MM.1S (cell line): ENCODE measurements around the gene TMIGD3.

Source experiments
- DNase-seq: peaks from one replicate; pipeline ENCODE4 v3.0.0-alpha.2; 2015
- H2AFZ ChIP-seq: fragments of 300-600 bp; sonication (generic); 2 replicates; pipeline ENCODE4 v1.6.0; 2016; ENCODE audit warnings: antibody characterized with exemption, low read length
- H3F3A ChIP-seq: fragments of 300-600 bp; sonication (generic); 2 replicates; pipeline ENCODE4 v1.6.1; 2016; ENCODE audit warnings: mild to moderate bottlenecking, antibody characterized with exemption, low read length, moderate library complexity, mixed read lengths; ENCODE audit not compliant: insufficient read depth
- H3K27ac ChIP-seq: fragments of 300-600 bp; sonication (generic); 2 replicates; pipeline ENCODE4 v1.5.1; 2016; ENCODE audit warnings: mild to moderate bottlenecking, low read length
- H3K27me3 ChIP-seq: fragments of 300-600 bp; sonication (generic); replicated peaks from 2 replicates; pipeline ENCODE4 v1.6.0; 2016; ENCODE audit warnings: low read length; ENCODE audit not compliant: insufficient read depth
- H3K36me3 ChIP-seq: fragments of 300-600 bp; sonication (generic); replicated peaks from 2 replicates; pipeline ENCODE4 v1.6.1; 2016; ENCODE audit warnings: mild to moderate bottlenecking, low read length, mixed read lengths; ENCODE audit not compliant: insufficient read depth
- H3K4me1 ChIP-seq: fragments of 300-600 bp; sonication (generic); 2 replicates; pipeline ENCODE4 v1.6.1; 2016; ENCODE audit warnings: low read length, mixed read lengths
- H3K4me2 ChIP-seq: fragments of 300-600 bp; sonication (generic); 2 replicates; pipeline ENCODE4 v1.6.0; 2016; ENCODE audit warnings: low read depth, low read length
- H3K4me3 ChIP-seq: fragments of 300-600 bp; sonication (generic); 2 replicates; pipeline ENCODE4 v1.5.1; 2016; ENCODE audit warnings: low read length, mixed read lengths
- H3K79me2 ChIP-seq: fragments of 300-600 bp; sonication (generic); 2 replicates; pipeline ENCODE4 v1.6.1; 2016; ENCODE audit warnings: mixed run types, low read length, mixed read lengths
- H3K9ac ChIP-seq: fragments of 300-600 bp; sonication (generic); 2 replicates; pipeline ENCODE4 v1.6.1; 2016; ENCODE audit warnings: low read length, mixed read lengths
- H3K9me2 ChIP-seq: fragments of 300-600 bp; sonication (generic); replicated peaks from 2 replicates; pipeline ENCODE4 v1.6.1; 2016; ENCODE audit warnings: mild to moderate bottlenecking, low read length, mixed read lengths; ENCODE audit not compliant: insufficient read depth
- H3K9me3 ChIP-seq: fragments of 300-600 bp; sonication (generic); replicated peaks from 2 replicates; pipeline ENCODE4 v1.6.1; 2016; ENCODE audit warnings: mild to moderate bottlenecking, low read length, mixed read lengths; ENCODE audit not compliant: insufficient read depth
- H4K20me1 ChIP-seq: fragments of 300-600 bp; sonication (generic); 2 replicates; pipeline ENCODE4 v1.6.1; 2016; ENCODE audit warnings: mild to moderate bottlenecking, low read length, moderate library complexity, mixed read lengths; ENCODE audit not compliant: insufficient read depth
- EZH2 ChIP-seq: fragments of 300-600 bp; sonication (generic); optimal IDR thresholded peaks from 2 replicates; pipeline ENCODE3; 2017; ENCODE audit warnings: low read depth, mild to moderate bottlenecking, antibody characterized with exemption, low read length, mixed read lengths
- EZH2phosphoT487 ChIP-seq: fragments of 300-600 bp; sonication (generic); IDR thresholded peaks from 2 replicates; pipeline ENCODE4 v1.6.1; 2018; ENCODE audit warnings: antibody characterized with exemption, low read length
- TF ChIP-seq, protein P1 (sequence below): fragments of 300-600 bp; sonication (generic); IDR thresholded peaks from 2 replicates; pipeline ENCODE4 v1.5.1; 2016; ENCODE audit warnings: antibody characterized with exemption, low read length, mixed read lengths

TMIGD3 gene

DNA sequence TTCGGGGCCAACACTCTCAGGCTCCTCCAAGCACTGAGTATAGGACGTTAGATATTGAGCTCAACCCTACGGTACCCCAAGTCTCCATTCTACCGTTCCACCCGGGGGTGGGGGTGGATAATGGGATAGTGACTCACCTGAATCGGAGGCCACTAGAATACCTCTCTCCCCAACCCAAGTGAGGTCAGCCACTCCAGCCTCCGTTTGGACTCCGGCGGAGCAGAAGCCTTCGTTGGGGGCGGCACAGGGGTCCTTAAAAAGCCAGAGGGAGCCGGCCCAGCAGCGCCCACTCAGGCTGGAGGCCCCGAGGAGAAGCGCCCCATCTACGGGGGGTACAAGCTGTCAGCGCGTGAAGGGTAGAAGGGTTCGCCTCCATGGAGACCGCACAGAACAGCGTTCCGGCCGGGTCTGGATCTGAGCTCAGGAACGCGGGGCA, 54.9 kb downstream of the TMIGD3 start:
- H3K4me2 ChIP-seq = peak overlapping the region; percentile 77
- no peaks in the 10 kb centered on the region for H3K9me3 ChIP-seq
- H2AFZ ChIP-seq = peak overlapping the region; percentile 53; the same call in 1 of the 2 replicates
- no peaks in the 10 kb centered on the region for H4K20me1 ChIP-seq
- TF ChIP-seq EZH2phosphoT487 = no peak
- H3K4me3 ChIP-seq = peak overlapping the region; percentile 93
- no peaks in the 10 kb centered on the region for H3K27me3 ChIP-seq
- no peaks in the 10 kb centered on the region for H3K36me3 ChIP-seq
- DNase-seq = no peak
- H3K4me1 ChIP-seq = peaks cover 5% of the 10 kb centered on the region
- H3K9me2 ChIP-seq = no peaks in the 10 kb centered on the region
- H3K79me2 ChIP-seq = peaks cover 46% of the 10 kb centered on the region
- H3K9ac ChIP-seq = peak overlapping the region; percentile 91; the same call in 1 of the 2 replicates
- H3K27ac ChIP-seq = no peak overlapping the region
- no peaks in the 10 kb centered on the region for H3F3A ChIP-seq

DNA sequence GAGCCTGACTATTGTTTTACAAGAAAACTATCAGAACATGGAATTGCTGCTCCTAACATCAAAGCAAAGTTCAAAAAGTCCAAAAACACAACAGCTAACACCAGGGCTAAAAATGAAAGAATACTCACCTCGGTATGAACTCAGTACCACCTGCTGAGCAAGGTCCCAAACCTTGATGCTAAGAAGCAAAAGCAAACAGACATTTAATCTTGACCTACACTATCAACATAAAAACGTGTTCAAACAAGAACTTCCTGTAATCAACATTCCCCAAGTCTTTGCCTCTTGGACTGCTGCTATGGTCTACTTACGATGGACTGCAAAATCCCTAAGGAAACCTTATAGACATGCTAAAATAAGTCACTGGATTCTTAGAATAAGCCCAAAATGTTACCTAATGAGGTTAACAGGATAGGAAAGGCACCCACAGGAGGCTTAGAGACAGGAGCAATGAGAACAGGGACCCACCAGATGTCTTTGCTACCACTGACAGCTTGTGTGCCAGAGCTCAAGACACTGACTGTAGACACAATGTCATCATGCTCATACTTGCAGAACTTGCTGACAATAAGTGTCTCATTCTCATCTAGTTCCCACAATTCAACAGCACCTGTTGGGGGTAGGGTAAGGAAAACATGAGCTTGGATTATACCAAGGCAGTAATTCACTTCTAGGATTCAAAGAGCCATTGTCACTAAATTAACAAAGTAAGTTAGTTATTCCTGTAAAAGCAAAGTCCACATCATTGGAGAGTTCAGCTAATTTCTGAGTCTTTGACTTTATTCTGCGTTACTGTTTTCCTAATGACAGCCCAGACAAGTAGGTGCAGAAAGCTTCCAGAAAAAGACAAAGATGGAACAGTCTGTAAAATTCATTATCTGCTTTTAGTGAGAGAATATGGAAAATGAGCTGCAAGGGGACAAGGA, 56.2 kb downstream of the TMIGD3 start:
- Histone ChIP-seq H3K79me2 (peaks cover 46% of the 10 kb centered on the region), H4K20me1 (no peaks in the 10 kb centered on the region), H2AFZ (no peak overlapping the region), H3K9ac (no peak overlapping the region), H3K27ac (no peak overlapping the region), H3F3A (no peaks in the 10 kb centered on the region), H3K4me3 (peak overlapping the region; percentile 93; the same call in 1 of the 2 replicates), H3K9me2 (no peaks in the 10 kb centered on the region), H3K9me3 (no peaks in the 10 kb centered on the region), H3K36me3 (no peaks in the 10 kb centered on the region), H3K27me3 (no peaks in the 10 kb centered on the region), H3K4me2 (peak overlapping the region; percentile 77), H3K4me1 (peaks cover 5% of the 10 kb centered on the region)
- TF ChIP-seq EZH2 (no peak), EZH2phosphoT487 (no peak)
- TF ChIP-seq, protein P1, sequence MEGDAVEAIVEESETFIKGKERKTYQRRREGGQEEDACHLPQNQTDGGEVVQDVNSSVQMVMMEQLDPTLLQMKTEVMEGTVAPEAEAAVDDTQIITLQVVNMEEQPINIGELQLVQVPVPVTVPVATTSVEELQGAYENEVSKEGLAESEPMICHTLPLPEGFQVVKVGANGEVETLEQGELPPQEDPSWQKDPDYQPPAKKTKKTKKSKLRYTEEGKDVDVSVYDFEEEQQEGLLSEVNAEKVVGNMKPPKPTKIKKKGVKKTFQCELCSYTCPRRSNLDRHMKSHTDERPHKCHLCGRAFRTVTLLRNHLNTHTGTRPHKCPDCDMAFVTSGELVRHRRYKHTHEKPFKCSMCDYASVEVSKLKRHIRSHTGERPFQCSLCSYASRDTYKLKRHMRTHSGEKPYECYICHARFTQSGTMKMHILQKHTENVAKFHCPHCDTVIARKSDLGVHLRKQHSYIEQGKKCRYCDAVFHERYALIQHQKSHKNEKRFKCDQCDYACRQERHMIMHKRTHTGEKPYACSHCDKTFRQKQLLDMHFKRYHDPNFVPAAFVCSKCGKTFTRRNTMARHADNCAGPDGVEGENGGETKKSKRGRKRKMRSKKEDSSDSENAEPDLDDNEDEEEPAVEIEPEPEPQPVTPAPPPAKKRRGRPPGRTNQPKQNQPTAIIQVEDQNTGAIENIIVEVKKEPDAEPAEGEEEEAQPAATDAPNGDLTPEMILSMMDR = no peak
- DNase-seq = no peak

DNA sequence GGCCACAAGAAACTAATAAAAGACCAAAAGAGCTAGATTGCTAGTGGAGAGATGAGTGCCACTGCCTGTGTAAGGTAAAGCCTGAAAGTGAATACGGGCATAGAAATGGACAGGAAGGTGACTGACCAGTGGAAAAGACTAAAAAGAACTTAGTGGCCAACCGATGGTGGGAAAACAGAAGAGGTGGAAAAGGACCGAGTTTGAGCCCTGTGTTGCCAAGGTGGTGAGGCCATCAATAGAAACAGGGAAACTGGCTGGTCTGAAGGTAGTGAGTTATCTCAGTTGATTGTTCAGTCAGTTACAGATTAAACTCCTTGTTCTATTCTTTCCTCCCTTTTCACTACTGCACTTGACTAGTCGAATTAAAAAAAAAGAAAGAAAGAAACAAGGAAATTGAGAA, 56.9 kb downstream of the TMIGD3 start:
- H3K79me2 ChIP-seq = peaks cover 44% of the 10 kb centered on the region
- peaks cover 5% of the 10 kb centered on the region for H3K4me1 ChIP-seq
- no peak for DNase-seq
- no peaks in the 10 kb centered on the region for H4K20me1 ChIP-seq
- no peak overlapping the region for H3K27ac ChIP-seq
- H2AFZ ChIP-seq = no peak overlapping the region
- no peak overlapping the region for H3K4me3 ChIP-seq
- no peak overlapping the region for H3K9ac ChIP-seq
- H3K9me3 ChIP-seq = no peaks in the 10 kb centered on the region
- H3K36me3 ChIP-seq = no peaks in the 10 kb centered on the region
- no peaks in the 10 kb centered on the region for H3F3A ChIP-seq
- H3K9me2 ChIP-seq = no peaks in the 10 kb centered on the region
- H3K4me2 ChIP-seq = no peak overlapping the region
- TF ChIP-seq, protein P1 = no peak
- no peak for TF ChIP-seq EZH2
- TF ChIP-seq EZH2phosphoT487 = no peak
- H3K27me3 ChIP-seq = no peaks in the 10 kb centered on the region

DNA sequence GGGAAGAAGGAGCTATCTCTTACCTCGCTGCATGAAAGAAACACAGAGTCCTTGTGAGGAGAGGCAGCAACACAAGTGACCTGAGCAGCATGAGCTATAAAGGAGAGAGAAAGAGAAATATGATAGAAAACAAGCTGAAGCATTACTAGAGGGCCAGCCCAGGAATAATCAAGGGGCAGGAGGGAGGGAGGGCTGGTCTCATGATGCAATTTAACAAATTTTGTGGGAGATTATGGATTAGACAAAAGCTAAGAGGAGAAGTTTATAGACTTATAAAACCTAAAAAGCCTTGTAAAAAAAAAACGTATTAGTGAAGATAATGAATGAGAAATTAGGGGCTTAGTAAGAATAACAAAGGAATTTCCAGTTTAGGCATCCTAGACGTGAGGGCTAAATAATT, 59.4 kb downstream of the TMIGD3 start:
- H3K79me2 ChIP-seq = peaks cover 21% of the 10 kb centered on the region
- no peak overlapping the region for H3K4me2 ChIP-seq
- H3K36me3 ChIP-seq = no peaks in the 10 kb centered on the region
- H3F3A ChIP-seq = no peaks in the 10 kb centered on the region
- H3K9me2 ChIP-seq = no peaks in the 10 kb centered on the region
- no peaks in the 10 kb centered on the region for H3K9me3 ChIP-seq
- no peaks in the 10 kb centered on the region for H3K4me1 ChIP-seq
- no peak overlapping the region for H2AFZ ChIP-seq
- H4K20me1 ChIP-seq = no peaks in the 10 kb centered on the region
- no peak overlapping the region for H3K27ac ChIP-seq
- no peak overlapping the region for H3K9ac ChIP-seq
- H3K27me3 ChIP-seq = no peaks in the 10 kb centered on the region
- TF ChIP-seq EZH2 (no peak), EZH2phosphoT487 (no peak)
- TF ChIP-seq, protein P1 = no peak
- no peak overlapping the region for H3K4me3 ChIP-seq
- no peak for DNase-seq
